Keratinocyte (primary cell): ENCODE measurements around the gene PIP4K2B. TPM values are rescaled to one million over a fixed set of nuclear protein-coding genes. Genes with fewer than 3 reads are reported as not detected.

Experiments
- DNase-seq: peaks from one replicate; pipeline ENCODE4 v3.0.0-alpha.2; 2011; ENCODE audit warnings: low read depth, missing footprints, low spot score
- FAIRE-seq: peaks from 2 replicates; lab custom pipeline; 2011; peaks lifted over from hg19 to GRCh38; lab: Jason Lieb, UNC
- H2AFZ ChIP-seq: 2 replicates; pipeline ENCODE4 v1.6.0; 2012; ENCODE audit warnings: low read length, control low read depth, inconsistent platforms; ENCODE audit not compliant: control insufficient read depth
- H3K27ac ChIP-seq: 2 replicates; pipeline ENCODE4 v1.5.1; 2011; ENCODE audit warnings: low read length; ENCODE audit not compliant: control insufficient read depth, insufficient read depth
- H3K27me3 ChIP-seq: 3 replicates; pipeline ENCODE4 v1.6.0; 2011; ENCODE audit warnings: low read length; ENCODE audit not compliant: control insufficient read depth, insufficient read depth; ENCODE audit errors: extremely low read depth
- H3K36me3 ChIP-seq, 2 experiments: 2 replicates in 1 of 2; 3 replicates in 1 of 2; pipeline ENCODE4 v1.5.1; 2011; ENCODE audit warnings: low read length in 2 of 2, mild to moderate bottlenecking in 1 of 2; ENCODE audit not compliant: control insufficient read depth in 2 of 2, insufficient read depth in 2 of 2; ENCODE audit errors: extremely low read depth in 1 of 2
- H3K4me1 ChIP-seq: 3 replicates; pipeline ENCODE4 v1.5.1; 2011; ENCODE audit warnings: low read length; ENCODE audit not compliant: control insufficient read depth, insufficient read depth; ENCODE audit errors: extremely low read depth
- H3K4me2 ChIP-seq: 3 replicates; pipeline ENCODE4 v1.6.0; 2011; ENCODE audit warnings: low read depth, low read length; ENCODE audit not compliant: control insufficient read depth, insufficient read depth; ENCODE audit errors: extremely low read depth
- H3K4me3 ChIP-seq, 3 experiments: fragments of 200-600 bp in 1 of 3; sonication (generic) in 1 of 3; 2 replicates in 2 of 3; 3 replicates in 1 of 3; pipeline ENCODE4 v1.5.1; 2011 to 2016; ENCODE audit warnings: low read length in 3 of 3, mild to moderate bottlenecking in 3 of 3, control low read depth in 2 of 3, inconsistent platforms in 1 of 3, low read depth in 1 of 3, mixed read lengths in 1 of 3, mixed run types in 1 of 3, moderate library complexity in 1 of 3; ENCODE audit not compliant: control insufficient read depth in 2 of 3, insufficient read depth in 2 of 3; ENCODE audit errors: extremely low read depth in 1 of 3
- H3K79me2 ChIP-seq: 2 replicates; pipeline ENCODE4 v1.6.0; 2012; ENCODE audit warnings: low read length; ENCODE audit not compliant: control insufficient read depth, insufficient read depth
- H3K9ac ChIP-seq: 3 replicates; pipeline ENCODE4 v1.6.0; 2011; ENCODE audit warnings: low read length; ENCODE audit not compliant: control insufficient read depth, insufficient read depth; ENCODE audit errors: extremely low read depth
- H3K9me1 ChIP-seq: 3 replicates; pipeline ENCODE4 v1.6.0; 2011; ENCODE audit warnings: low read length; ENCODE audit not compliant: control insufficient read depth, insufficient read depth; ENCODE audit errors: extremely low read depth
- H3K9me3 ChIP-seq: 2 replicates; pipeline ENCODE4 v1.5.1; 2012; ENCODE audit warnings: low read depth, low read length; ENCODE audit not compliant: control insufficient read depth
- H4K20me1 ChIP-seq: 3 replicates; pipeline ENCODE4 v1.6.0; 2011; ENCODE audit warnings: low read length; ENCODE audit not compliant: control insufficient read depth, insufficient read depth; ENCODE audit errors: extremely low read depth
- EZH2 ChIP-seq: IDR thresholded peaks from one replicate; pipeline ENCODE4 v1.6.1; 2012; ENCODE audit warnings: inconsistent platforms, mild to moderate bottlenecking, low read length, moderate library complexity
- dilution Hi-C: fragments of 300-500 bp; cut with MboI; formaldehyde crosslinking; loops from one replicate; pipeline ENCODE4 v1.7.0; 2020; ENCODE audit warnings: low sequenced_read_pairs; ENCODE audit not compliant: extremely low pct_ligation_motif_present
- polyA plus RNA-seq, 5 experiments: library from polyadenylated mRNA; depleted of rRNA in 3 of 5; stranded (reverse) in 3 of 5; stranded (forward) in 1 of 5; unstranded in 1 of 5; fragments of >200 nt; gene quantifications; 1 replicate in 1 of 5; 2 replicates in 3 of 5; 3 replicates in 1 of 5; pipeline versions ENCODE4 v1.2.1 to v1.2.3, GENCODE V29; 2011 to 2012; ENCODE audit warnings: missing spikeins in 2 of 5, low read depth in 1 of 5, low replicate concordance in 1 of 5
- TF ChIP-seq, protein P1 (sequence below), 3 experiments: IDR thresholded peaks in 1 of 3; conservative IDR thresholded peaks in 1 of 3; optimal IDR thresholded peaks in 1 of 3; 2 replicates in 2 of 3; 3 replicates in 1 of 3; pipeline versions ENCODE3 to v1.5.1; 2011; ENCODE audit warnings: low read length in 3 of 3, mild to moderate bottlenecking in 3 of 3, moderate library complexity in 2 of 3, control low read depth in 1 of 3, inconsistent platforms in 1 of 3; ENCODE audit not compliant: insufficient read depth in 2 of 3; ENCODE audit errors: extremely low read depth in 1 of 3

The PIP4K2B gene
- polyA plus RNA-seq, 1 donor (not counting 4 experiments of a cell fraction or from before 2014, with no cell fraction given), result 26.4 TPM

DNA sequence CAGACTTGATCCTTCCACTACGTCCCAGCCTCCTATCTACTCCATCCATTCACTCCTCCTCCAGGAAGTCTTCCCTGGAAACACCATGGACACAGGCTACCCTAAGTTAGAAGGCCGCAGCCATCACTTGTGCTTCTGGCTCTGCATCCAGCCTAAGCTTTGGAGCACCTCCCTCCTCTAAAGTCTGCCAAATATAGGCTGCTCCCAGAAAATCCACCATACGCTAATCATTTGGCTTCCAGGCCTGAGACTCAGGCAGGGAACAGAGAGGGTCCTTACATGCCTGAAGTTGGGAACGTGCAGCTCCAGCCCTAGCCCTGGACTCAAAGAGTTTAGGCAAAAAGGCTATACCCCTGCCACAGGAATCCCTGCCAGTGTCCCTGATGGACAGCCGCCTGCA, 57.9 kb downstream of the PIP4K2B start:
- FAIRE-seq (no peak), DNase-seq (no peak)
- peaks cover 15% of the 10 kb centered on the region for H3K4me1 ChIP-seq
- peaks cover 4% of the 10 kb centered on the region for H4K20me1 ChIP-seq
- H3K79me2 ChIP-seq, result peaks cover 52% of the 10 kb centered on the region
- no peaks in the 10 kb centered on the region for H3K27me3 ChIP-seq
- dilution Hi-C loops, result no loop called here
- H3K4me2 ChIP-seq, result no peak overlapping the region
- H3K4me3 ChIP-seq, result no peak overlapping the region
- TF ChIP-seq, protein P1, sequence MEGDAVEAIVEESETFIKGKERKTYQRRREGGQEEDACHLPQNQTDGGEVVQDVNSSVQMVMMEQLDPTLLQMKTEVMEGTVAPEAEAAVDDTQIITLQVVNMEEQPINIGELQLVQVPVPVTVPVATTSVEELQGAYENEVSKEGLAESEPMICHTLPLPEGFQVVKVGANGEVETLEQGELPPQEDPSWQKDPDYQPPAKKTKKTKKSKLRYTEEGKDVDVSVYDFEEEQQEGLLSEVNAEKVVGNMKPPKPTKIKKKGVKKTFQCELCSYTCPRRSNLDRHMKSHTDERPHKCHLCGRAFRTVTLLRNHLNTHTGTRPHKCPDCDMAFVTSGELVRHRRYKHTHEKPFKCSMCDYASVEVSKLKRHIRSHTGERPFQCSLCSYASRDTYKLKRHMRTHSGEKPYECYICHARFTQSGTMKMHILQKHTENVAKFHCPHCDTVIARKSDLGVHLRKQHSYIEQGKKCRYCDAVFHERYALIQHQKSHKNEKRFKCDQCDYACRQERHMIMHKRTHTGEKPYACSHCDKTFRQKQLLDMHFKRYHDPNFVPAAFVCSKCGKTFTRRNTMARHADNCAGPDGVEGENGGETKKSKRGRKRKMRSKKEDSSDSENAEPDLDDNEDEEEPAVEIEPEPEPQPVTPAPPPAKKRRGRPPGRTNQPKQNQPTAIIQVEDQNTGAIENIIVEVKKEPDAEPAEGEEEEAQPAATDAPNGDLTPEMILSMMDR (optimal IDR thresholded peaks at IDR 0.05 in 1 of 3, IDR thresholded peaks at IDR 0.05 in 1 of 3, conservative IDR thresholded peaks at IDR 0.05 in 1 of 3; ENCODE audit: extremely low read depth in 1 of 3, insufficient read depth in 2 of 3, low read length in 3 of 3), result no peak
- no peak for TF ChIP-seq EZH2
- peaks cover 6% of the 10 kb centered on the region for H3K9me1 ChIP-seq
- H3K27ac ChIP-seq, result no peak overlapping the region
- H3K36me3 ChIP-seq, result peaks cover 7 to 15% of the 10 kb centered on the region in 2 experiments
- no peaks in the 10 kb centered on the region for H3K9me3 ChIP-seq
- no peak overlapping the region for H2AFZ ChIP-seq
- H3K9ac ChIP-seq, result no peak overlapping the region

DNA sequence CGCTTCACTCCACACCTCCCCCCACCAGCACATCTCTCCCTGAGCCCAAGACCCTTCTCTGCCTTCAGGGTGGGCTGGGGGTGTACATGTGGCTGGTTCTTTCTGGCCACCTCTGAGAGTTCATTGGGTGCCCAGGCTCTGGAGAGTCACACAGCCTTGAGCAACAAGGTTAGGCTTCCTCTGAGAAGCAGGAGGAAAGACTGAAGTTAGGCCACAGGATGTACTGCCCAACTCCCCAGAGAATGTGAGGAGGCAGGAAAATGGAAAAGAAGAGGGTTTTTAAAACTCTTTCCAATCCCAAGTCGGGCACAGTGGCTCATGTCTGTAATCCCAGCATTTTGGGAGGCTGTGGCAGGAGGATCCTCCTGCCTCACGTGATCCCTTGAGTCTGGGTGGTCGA, 58.5 kb downstream of the PIP4K2B start:
- Histone ChIP-seq H2AFZ (no peak overlapping the region), H3K79me2 (peaks cover 46% of the 10 kb centered on the region), H3K27me3 (no peaks in the 10 kb centered on the region), H3K4me1 (peaks cover 13% of the 10 kb centered on the region), H3K9me3 (no peaks in the 10 kb centered on the region), H4K20me1 (peaks cover 4% of the 10 kb centered on the region), H3K27ac (no peak overlapping the region), H3K4me3 (no peak overlapping the region), H3K9ac (no peak overlapping the region), H3K9me1 (peaks cover under 1% of the 10 kb centered on the region), H3K36me3 (peaks cover 8 to 15% of the 10 kb centered on the region in 2 experiments), H3K4me2 (no peak overlapping the region)
- FAIRE-seq (no peak), DNase-seq (no peak)
- TF ChIP-seq, protein P1 (optimal IDR thresholded peaks at IDR 0.05 in 1 of 3, IDR thresholded peaks at IDR 0.05 in 1 of 3, conservative IDR thresholded peaks at IDR 0.05 in 1 of 3; ENCODE audit: extremely low read depth in 1 of 3, insufficient read depth in 2 of 3, low read length in 3 of 3), result no peak
- TF ChIP-seq EZH2, result no peak
- dilution Hi-C loops, result no loop called here
